Activated naive CD4-positive, alpha-beta T cell treated with Interleukin-2 at 50 U/mL for 16 hours (primary cell): Measurements from ENCODE around the gene ZNF579.
"Not testable (repeated sequence)": the region's sequence is repeated elsewhere in the genome, so short reads cannot be mapped to it uniquely, and the experiment has no call there.

ENCODE experiments used
- DNase-seq: peaks from one replicate; pipeline ENCODE4 v3.0.0-alpha.2; 2020

The ZNF579 gene

GRCh38 chr19:55593096-55593772 is 12.6 kb upstream of the ZNF579 start:
- no peak for DNase-seq

GRCh38 chr19:55592391-55593090 is 11.9 kb upstream of the ZNF579 start:
- DNase-seq: no peak

DNA sequence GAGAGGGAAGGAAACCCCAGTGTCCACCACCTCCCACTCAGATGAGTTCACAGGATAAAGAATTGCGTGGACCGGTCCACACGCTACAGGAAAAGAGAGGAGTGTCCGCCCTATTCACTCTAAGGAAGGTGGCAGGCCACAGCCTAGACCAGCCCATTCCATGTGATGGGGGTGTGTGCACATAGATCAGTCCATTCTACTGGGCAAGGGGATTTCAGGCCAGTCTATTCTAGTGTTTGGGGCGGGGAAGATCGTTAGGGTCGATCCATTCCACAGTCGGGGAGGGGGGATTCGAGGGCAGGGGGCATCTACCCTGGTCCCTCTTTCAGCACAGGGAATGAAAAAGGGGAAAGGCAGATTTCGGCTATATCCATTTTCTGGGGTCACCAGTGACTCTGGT is 10.9 kb upstream of the ZNF579 start:
- DNase-seq: no peak

DNA sequence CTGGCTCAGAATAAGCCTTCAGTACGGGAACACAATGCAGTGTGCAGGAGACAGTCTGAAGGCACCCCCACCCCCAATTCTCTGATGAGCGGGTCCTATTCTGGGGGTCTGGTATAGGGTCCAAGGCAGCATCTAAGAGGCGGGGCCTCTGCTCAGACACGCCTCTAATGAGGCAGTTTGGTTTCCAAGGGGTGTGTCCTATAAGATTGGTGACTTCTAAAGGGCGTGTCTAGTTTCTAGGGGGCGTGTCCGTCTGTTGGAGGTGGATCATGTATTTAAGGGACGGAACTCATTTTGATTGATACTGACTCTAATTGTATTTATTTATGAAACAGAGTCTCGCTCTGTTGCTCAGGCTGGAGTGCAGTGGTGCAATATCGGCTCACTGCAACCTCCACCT is 10.0 kb upstream of the ZNF579 start:
- DNase-seq: peak; percentile 7

DNA sequence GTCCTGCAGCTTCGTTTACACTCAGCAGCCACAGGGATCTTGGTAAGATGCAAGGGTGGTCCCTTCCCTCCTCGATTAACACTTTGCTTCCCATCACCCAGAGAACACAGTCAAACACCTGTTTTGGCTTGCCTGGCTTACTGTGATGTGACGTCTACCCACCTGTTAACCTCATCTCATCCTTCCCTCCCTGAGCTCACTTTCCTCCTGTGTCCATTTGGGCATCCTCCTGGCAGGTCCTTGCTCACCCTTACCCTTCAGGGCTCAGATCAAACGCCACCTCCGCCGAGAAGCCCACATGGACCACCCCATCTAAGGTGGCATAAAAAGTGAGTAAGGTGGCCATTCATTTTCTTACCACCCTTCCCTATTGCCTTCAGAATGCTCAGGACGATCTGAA is 9.5 kb upstream of the ZNF579 start:
- DNase-seq: no peak

DNA sequence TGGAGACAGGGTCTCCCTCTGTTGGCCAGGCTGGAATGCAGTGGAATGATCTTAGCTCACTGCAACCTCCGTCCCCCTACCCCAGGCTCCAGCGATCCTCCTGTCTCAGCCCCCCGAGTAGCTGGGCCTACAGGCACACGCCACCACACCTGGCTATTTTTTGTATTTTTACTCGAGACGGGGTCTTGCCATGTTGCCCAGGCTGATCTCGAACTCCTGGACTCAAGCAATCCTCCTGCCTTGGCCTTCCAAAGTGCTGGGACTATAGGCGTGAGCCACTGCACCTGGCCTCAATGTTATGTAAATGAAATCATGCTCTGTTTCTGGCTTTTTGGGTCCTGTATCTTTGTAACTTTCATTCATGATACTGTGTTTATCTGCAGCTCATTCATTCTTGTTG is 8.1 kb upstream of the ZNF579 start:
- DNase-seq: no peak

- DNase-seq: peak; percentile 96
Measured at GRCh38 chr19:55586976-55587668, 6.5 kb upstream of the ZNF579 start.

DNA sequence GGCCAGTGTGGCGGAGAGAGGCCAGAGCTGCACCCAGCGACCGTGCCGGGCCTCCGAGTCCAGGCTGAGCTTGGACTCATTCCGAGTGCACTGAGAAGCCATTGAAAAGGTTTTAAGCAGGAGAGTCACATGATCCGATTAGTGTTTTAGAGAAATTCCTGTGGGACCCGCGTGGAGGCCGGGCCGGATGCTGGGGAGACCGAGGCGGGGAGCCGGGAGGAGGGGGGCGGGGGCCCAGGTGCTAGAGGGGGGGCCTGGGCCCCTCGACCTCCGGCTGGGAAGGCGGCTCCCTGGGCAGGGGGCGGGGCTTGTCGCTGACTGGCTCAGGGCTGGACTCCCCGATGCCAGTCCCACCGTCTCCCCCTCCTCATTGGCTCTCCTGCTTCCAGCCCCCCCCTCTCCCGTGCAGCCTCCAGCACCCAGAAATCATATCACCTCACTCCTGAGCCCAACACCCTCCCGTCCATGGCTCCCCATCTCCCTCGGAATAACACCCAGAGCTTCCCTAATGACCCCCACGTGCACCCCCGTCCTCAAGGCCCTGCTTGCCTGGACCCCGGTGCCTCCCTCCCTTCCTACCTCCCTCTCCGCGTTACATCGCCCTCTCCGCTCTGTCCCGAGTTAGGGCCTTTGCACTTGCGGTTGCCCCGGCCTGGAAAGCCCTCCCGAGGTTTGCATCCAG is 5.2 kb upstream of the ZNF579 start:
- DNase-seq: peak; percentile 54

DNA sequence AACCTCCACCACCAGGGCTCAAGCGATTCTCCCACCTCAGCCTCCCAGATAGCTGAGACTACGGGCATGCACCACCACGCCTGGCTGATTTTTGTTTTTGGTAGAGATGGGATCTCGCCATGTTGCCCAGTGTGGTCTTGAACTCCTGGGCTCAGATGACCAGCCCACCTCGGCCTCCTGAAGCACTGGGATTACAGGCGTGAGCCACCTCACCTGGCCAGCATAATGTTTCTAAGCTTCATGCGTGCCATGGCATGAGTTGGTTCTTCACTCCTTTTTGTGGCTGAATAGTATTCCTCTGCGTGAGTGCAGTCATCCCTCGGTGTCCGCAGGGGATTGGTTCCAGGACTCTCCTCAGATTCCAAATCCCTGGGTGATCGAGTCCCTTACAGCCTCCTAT is 4.2 kb upstream of the ZNF579 start:
- DNase-seq: no peak

DNA sequence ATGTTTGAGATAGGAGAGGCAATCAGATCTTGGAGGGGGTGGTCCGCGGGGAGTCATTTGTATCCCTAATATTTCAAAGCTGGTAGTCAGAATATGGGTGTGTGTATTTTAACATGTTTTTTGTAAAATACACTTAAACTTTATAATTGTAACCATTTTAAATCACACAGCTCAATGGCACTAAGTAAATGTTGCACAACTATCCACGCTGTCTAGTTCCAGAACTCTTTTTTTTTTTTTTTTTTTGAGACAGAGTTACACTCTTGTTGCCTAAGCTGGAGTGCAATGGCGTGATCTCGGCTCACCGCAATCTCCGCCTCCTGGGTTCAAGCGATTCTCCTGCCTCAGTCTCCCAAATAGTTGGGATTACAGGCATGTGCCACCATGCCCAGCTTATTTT is 3.2 kb upstream of the ZNF579 start:
- DNase-seq: not testable (repeated sequence)

DNA sequence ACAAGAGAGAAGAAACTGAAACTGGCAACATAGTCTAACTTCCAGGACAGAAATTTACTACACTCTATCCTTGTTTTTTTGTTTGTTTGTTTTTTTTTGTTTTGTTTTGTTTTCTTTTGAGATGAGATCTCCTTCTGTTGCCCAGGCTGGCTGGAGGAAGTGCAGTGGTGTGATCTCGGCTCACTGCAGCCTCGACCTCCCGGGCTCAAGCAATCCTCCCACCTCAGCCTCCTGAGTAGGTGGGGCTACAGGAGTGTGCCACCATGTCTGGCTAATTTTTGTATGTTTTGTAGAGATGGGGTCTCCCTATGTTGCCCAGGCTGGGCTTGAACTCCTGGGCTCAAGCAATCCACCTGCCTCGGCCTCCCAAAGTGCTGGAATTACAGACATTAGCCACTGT is 1.6 kb upstream of the ZNF579 start:
- not testable (repeated sequence) for DNase-seq

- no peak for DNase-seq
Measured at GRCh38 chr19:55581823-55582223, 1.2 kb upstream of the ZNF579 start.

DNA sequence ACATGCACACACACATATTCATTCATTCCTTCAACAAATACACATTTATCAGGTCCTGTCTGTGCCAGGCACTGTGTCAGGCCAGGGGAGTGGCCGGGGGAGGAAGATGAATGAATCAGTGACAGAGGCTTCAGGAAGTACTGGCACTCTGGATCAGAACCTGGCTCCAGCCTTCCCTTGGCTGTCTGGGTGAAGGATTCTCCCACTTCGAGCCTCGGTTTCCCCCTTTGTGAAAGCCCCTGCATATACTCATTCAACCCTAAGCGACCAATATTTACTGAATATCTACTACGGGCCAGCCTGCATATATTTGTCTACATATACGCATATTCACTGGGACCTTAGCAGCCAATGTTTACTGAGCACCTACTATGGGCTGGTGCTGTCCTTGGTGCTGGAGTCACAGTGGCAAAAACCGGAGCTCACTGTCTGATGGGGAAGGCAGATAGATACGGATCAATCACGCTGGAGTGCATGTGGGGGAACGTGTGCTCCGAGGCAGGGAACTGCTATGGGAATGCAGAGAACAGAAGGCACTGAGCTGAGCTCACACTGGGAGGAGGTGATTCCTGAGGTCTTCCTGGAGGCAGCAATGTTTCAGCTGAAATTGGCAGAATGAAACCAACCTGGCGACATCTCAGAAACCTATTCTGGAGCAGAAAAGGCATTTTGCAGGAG is 636 bp upstream of the ZNF579 start:
- no peak for DNase-seq

- DNase-seq: peak; percentile 5
Measured at GRCh38 chr19:55579766-55580621, 654 bp downstream of the ZNF579 start.

DNA sequence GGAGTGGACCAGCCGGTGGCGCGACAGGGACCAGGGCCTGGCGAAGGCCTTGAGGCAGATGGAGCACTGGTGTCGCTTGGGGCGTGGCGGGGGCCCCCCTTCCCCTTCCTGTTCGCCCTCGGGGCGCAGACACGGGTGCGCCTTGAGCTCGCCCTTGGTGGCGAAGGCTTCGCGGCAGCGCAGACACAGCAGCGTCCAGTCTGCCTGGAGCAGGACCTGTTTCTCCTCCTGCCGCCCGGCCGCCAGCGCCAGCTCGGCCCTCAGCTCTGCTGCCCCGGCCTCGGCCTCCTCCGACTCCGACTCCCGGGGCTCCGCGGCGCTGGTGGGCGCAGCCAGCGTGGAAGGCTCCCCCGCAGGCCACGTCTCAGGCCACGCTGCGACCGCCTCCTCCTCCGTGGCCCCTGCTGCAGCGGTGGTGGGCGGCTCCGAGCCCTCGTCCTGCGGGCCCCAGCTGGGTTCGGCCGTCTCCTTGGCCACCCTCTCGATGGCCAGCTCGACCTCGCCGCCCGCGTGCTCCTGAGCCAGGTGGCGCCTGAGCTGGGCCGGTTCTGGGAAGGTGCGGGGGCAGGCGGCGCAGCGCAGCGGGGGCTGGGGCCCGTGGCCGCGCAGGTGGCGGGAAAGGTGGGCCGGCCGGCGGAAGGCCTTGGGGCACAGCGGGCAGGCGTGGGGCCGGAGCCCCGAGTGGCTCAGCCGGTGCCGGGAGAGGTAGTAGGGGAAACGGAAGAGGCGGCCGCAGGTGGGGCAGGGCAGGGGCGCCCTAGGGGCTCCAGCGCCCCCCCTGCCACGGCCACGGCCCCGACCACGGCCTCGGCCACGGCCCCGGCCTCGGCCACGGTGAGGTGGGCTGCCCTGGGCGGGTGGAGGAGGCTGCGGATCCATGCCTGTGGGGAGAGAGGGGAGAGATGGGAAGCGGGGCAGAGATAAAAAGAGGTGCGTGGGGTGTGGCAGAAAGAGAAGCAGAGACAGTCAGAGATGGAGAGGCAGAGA is 1.6 kb downstream of the ZNF579 start:
- DNase-seq: no peak

DNA sequence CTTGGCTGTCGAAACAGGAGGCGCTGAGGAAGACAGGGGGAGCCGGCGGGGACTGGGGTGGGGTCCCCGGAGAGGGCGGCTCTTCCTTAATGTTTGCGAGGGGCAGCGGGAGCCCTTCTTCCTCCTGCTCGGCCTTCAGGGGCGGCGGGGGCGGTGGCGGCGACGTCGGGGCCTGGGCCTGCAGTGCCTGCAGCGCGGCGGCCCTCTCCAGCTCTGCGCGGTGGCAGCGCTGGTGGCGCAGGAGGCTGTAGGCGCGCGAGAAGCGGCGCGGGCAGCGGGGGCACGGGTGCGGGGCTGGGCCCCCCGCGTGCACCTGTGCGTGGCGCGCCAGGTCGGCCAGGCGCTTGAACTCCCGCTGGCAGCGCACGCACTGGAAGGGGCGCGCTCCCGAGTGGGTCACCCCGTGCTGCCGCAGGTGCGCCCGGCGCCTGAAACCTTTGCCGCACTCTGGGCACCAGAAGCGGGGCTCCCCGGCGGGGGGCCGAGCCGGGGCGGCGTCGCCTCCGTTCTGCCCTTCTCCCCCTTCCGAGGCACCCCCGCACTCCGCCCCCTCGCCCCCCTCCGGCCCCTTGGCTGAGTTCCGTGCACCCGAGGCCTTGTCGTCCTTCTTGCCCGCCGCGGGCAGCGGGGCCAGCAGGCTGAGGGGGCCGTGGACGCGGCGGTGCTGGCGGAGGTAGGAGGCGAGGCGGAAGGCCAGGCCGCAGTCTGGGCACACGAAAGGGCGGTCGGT is 2.5 kb downstream of the ZNF579 start:
- DNase-seq: no peak

GRCh38 chr19:55576746-55577145 is 3.9 kb downstream of the ZNF579 start:
- DNase-seq: no peak

GRCh38 chr19:55573929-55574328 is 6.7 kb downstream of the ZNF579 start:
- not testable (repeated sequence) for DNase-seq

- DNase-seq: not testable (repeated sequence)
Measured at GRCh38 chr19:55569477-55569876, 11.2 kb downstream of the ZNF579 start.
